ENCODE data around the gene GPR62.
A peak's percentile ranks its signal among the peaks of the same experiment; 100 is the strongest.

Gene GPR62

GRCh38 chr3:51994530-51994929, 39.3 kb downstream of the GPR62 start:
- DNase-seq, result no peak

DNA sequence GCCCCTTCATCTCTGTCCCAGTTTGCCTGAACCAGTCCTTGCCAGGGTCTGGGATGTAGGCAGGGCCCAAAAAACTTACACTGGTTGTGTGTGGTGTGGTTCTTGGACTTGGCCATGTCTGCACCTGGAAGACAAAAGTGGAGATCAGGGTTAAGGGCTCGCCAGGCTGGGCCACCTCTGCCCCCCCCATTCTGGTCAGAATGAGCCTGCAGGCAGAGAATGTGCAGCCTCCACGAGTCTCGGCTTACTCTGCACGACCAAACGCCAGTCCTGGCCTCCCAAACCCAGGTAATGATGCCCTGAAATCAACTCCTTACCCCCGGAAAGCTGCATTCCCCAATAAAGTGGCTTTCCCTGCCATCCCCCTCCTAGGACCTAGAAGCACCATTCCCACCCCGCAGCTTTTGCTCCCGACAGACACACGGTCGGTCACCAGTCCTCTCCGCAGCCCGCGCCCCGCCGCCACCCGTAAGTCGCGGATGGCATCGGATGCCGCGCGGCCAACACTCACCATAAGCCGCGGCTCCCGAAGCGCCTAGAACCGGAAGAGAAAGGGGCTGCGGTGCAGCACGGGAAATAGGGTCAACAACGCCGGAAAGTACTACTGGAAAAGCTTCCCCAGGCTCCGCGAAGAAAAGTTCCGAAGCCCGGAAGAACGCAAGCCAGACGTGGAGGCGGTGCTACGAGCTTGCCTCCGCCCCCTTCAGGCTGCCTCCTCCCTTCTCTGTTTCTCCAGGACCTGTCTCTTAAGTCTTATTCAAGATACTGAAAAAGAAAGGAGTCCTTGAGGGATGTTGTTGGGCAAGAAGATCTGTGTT, 40.4 kb downstream of the GPR62 start, which contains the start of gene RPL29:
TSS of gene RPL29 (minus strand) at position 550 of the 818 bp plus-strand sequence. CDS start at position 116, 434 bp downstream.
- peak; percentile 91 for DNase-seq

DNA sequence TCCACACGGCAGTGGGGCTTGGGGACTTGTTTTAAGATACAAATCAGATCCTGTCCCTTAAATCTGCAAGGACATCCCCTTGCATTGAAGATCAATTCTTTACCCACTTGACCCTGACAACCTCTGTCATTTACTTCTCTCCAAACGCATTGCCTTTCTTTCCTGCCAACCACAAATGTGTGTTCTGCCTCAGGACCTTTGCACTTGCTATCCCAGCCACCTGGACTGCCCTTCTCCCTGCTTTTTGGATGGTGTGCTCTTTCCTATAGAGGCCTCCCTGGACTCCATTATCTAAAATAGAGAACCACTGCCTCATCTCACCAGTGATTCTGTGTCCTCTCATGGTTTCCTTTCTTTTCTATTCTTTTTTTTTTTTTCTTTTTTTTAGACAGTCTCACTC, 42.0 kb downstream of the GPR62 start:
- no peak for DNase-seq

DNA sequence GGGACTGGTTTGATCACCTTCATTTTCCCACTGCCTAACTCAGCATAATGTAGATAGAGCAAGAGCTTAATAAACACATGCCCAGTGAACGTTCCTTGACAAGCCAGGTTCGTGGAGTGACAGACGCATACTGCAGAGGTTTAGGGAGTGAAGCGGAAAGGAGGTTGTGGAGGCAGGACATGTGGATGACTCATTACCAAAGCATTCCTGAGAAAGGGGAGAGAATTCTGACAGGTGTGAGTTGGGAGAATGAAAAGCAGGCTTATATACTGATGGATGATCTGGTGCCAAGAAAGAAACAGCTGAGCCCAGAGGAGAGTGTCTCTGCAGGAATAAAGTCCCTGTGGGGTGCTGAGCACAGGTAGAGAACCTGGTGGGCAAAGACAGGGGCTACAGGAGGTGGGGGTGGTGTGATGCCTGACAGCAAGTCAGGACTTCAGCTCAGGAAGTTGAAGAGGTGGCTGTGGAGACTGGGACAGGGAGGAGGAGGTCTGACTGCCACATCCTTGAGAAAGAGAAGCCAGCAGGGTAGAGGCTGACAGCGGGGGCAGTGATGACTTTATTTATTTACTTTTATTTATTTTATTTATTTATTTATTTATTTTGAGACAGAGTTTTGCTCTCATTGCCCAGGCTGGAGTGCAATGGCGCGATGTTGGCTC, 42.9 kb downstream of the GPR62 start:
- DNase-seq, result no peak

DNA sequence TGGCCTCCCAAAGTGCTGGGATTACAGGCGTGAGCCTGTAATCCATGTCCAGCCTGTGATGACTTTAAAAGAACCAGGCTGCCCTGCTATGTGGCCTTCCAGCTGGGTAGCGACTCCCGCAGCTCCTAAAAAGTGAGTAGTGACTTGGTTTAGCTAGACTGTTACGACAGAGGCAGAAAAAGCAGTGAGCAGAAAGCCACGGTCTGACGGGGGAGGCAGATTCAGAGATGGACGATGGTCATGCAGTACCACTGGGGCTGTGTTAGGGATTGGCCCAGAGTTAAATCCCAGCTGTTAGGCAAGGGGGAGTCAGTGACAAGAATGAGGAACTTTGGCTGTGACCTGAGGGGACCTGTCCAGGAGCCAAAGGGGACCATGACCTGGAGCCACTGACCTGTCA, 43.6 kb downstream of the GPR62 start:
- no peak for DNase-seq

- DNase-seq, result no peak
Measured at GRCh38 chr3:51999846-52000245, 44.7 kb downstream of the GPR62 start.

- DNase-seq, result peak; percentile 69
Measured at GRCh38 chr3:52001443-52001974, 46.3 kb downstream of the GPR62 start.

DNA sequence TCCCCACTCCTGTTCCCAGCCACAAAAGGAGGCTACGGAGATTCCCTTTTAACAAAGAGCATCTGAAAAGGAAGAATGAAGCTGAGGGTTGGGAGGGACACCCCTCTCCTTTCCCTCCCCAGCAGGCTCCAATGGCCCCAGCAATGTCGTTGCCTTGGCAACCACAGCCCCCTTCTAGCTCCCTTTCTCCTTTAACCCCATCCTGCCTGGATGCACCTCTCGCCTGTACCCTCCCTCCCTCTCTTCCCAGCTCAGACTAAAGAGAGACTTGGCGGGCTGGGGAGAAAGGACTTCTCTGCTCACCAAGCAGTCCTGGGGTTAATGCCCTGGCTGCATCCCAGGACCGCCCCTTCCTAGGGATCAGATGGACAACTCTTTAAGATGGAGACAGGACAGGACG, 47.6 kb downstream of the GPR62 start:
- no peak for DNase-seq

DNA sequence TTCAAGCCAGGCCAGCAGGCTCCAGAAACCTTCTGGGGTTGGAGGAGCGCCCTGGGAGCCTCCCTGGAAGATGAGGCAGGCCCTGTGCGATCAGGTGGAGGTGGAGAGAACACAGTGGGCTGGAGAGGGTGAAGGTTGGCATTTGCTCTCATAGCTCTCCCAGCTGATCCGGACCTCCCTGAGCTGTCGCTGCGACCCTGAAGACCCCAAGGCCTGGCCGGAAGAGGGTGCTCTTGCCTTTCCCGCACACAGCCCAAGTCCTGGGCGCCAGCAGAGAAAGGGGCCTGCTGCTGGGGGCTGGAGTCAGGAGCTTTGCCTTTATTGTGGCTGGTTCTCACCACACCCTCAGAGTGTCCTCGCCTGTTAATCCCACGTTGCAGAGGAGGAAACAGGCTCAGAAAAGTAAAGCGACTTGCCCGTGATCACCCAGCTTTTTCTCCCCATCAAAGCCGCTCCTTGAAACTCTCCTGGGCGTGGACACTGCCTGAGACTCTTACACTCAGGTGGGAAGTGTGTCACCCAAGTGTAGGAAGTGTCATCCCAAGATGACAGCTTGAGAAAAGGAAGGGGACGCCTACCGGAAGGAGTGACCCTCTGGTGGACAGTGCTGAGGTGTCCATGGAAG, 49.1 kb downstream of the GPR62 start:
- peak; percentile 45 for DNase-seq

GRCh38 chr3:52004906-52005395, 49.8 kb downstream of the GPR62 start:
- no peak for DNase-seq

DNA sequence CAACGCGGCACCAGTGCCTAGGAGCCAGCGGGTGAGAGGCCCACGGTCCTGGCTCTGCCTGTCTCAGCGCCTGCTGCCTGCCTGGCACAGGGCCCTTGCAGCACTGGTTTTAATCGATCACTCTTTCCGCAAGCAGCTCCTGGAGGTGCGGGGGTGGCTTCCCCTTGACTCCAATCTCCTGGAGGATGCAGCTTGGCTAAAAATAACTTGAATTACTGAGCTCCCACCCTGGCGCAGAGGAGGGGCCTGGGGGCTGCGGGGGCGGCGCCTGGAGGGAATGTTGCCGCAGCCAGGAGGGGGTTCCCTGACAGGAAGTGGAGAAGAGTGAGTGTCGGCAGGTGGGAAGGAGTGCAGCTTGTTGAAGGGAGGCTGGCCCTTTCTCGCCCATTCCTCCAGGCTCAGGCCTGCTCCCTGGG, 50.4 kb downstream of the GPR62 start:
- no peak for DNase-seq

DNA sequence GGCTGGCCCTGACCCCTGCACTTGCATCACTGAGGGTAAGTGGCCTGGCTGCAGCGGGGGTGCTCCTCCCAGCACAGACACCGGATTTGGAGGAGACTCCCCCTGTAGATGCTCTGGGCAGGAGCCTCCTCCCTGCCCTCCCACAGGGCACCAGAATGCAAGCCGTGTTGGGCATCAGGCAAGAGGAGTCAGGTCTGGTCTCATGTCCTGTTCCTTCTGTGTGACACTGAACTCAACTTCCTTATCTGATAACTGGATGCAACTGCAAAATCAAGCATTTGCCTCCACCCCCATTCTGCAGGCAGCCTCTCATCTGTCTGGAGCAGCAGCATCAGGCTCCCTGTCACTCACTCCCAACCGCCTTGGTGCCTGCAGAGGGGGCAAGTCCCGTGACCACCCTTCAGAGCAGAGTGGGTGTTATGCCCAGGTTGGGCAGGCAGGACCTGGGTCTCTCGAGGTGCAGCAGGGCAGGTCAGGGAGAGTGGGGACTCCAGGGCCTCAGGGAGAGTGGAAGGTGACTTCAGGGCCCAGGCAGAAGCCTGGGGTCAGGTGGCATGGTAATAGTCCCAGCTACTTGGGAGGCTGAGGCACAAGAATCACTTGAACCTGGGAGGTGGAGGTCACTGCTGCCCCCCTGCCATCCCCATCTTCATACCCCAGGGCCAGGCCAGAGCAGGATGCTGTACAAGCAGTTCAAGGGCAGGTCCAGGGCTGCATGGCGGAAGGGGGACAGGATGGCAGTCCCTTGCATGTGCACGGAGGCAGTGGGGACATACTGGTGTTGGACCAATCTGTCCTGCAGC, 51.0 kb downstream of the GPR62 start:
- DNase-seq, result no peak

- no peak for DNase-seq
Measured at GRCh38 chr3:52006820-52007133, 51.6 kb downstream of the GPR62 start.
